ENCODE data around the gene OR4D11. TPM values are rescaled to one million over a fixed set of nuclear protein-coding genes. Genes with fewer than 3 reads are reported as not detected.

Gene OR4D11
- total RNA-seq, result not detected
- long read RNA-seq, donor 1, result 0 reads
- long read RNA-seq, donor 2, result 0 reads

- Histone ChIP-seq H3K36me3 (ENCODE audit: low read depth) (no peaks in the 10 kb centered on the region), H3K9me3 (no peaks in the 10 kb centered on the region), H3K4me1 (ENCODE audit: low read depth) (no peaks in the 10 kb centered on the region), H3K4me3 (no peak within 1 kb of the TSS)
- intact Hi-C loops (cut with DNase I, micrococcal nuclease), result no loop called here
- no peak for ATAC-seq
- no peak for DNase-seq
- TF ChIP-seq CTCF (IDR thresholded peaks at IDR 0.05), result no peak
Observed at GRCh38 chr11:59503276-59503675, at the start of gene OR4D11. Gene OR4D11 (plus strand): TSS chr11:59503576. CDS start chr11:59503576, 0 bp downstream.

- no peaks in the 10 kb centered on the region for H3K9me3 ChIP-seq
- no peak for TF ChIP-seq CTCF (IDR thresholded peaks at IDR 0.05)
- intact Hi-C loops (cut with DNase I, micrococcal nuclease), result no loop called here
- DNase-seq (no peak), ATAC-seq (no peak)
- H3K4me3 ChIP-seq, result no peak within 1 kb of the TSS
- no peaks in the 10 kb centered on the region for H3K4me1 ChIP-seq (ENCODE audit: low read depth)
- H3K36me3 ChIP-seq (ENCODE audit: low read depth), result no peaks in the 10 kb centered on the region
Observed at GRCh38 chr11:59456661-59457060, 46.7 kb upstream of the OR4D11 start, which contains the start of gene OR4D6. Gene OR4D6 (plus strand): TSS chr11:59456961. CDS start chr11:59456961, 0 bp downstream.

GRCh38 chr11:59459916-59460315, 43.5 kb upstream of the OR4D11 start:
- H3K4me1 ChIP-seq (ENCODE audit: low read depth), result no peaks in the 10 kb centered on the region
- ATAC-seq, result no peak
- H3K4me3 ChIP-seq, result no peak overlapping the region
- H3K36me3 ChIP-seq (ENCODE audit: low read depth), result no peaks in the 10 kb centered on the region
- intact Hi-C loops (cut with DNase I, micrococcal nuclease), result no loop called here
- H3K9me3 ChIP-seq, result no peaks in the 10 kb centered on the region
- no peak for TF ChIP-seq CTCF (IDR thresholded peaks at IDR 0.05)
- DNase-seq, result no peak

- no peak overlapping the region for H3K4me3 ChIP-seq
- H3K9me3 ChIP-seq, result no peaks in the 10 kb centered on the region
- ATAC-seq, result peak; percentile 25
- intact Hi-C loops (cut with DNase I, micrococcal nuclease), result no loop called here
- no peaks in the 10 kb centered on the region for H3K4me1 ChIP-seq (ENCODE audit: low read depth)
- no peak for TF ChIP-seq CTCF (IDR thresholded peaks at IDR 0.05)
- no peaks in the 10 kb centered on the region for H3K36me3 ChIP-seq (ENCODE audit: low read depth)
- DNase-seq, result peak in 1 of 3 donors; percentile 7
Observed at GRCh38 chr11:59463190-59463641, 40.2 kb upstream of the OR4D11 start.

GRCh38 chr11:59473015-59473414, 30.4 kb upstream of the OR4D11 start, which contains the start of gene OR4D10:
Gene OR4D10 (plus strand): TSS chr11:59473315. CDS start chr11:59477430, 4,115 bp downstream.
- TF ChIP-seq CTCF (IDR thresholded peaks at IDR 0.05), result no peak
- intact Hi-C loops (cut with DNase I, micrococcal nuclease), result no loop called here
- no peak for DNase-seq
- ATAC-seq, result no peak
- H3K4me3 ChIP-seq, result no peak within 1 kb of the TSS
- H3K9me3 ChIP-seq, result no peaks in the 10 kb centered on the region
- H3K36me3 ChIP-seq (ENCODE audit: low read depth), result no peaks in the 10 kb centered on the region
- no peaks in the 10 kb centered on the region for H3K4me1 ChIP-seq (ENCODE audit: low read depth)

- no peak for TF ChIP-seq CTCF (IDR thresholded peaks at IDR 0.05)
- Histone ChIP-seq H3K4me3 (no peak overlapping the region), H3K36me3 (ENCODE audit: low read depth) (no peaks in the 10 kb centered on the region), H3K4me1 (ENCODE audit: low read depth) (no peaks in the 10 kb centered on the region), H3K9me3 (no peaks in the 10 kb centered on the region)
- ATAC-seq, result no peak
- intact Hi-C loops (cut with DNase I, micrococcal nuclease), result no loop called here
- DNase-seq, result no peak
Observed at GRCh38 chr11:59475176-59475575, 28.2 kb upstream of the OR4D11 start.

Data from mucosa of descending colon (tissue), 3 donors.